ENCODE measurements around the gene MX1. TPM values are rescaled to one million over a fixed set of nuclear protein-coding genes. Genes with fewer than 3 reads are reported as not detected.

The MX1 gene
- total and polyA plus RNA-seq, 7 donors: 2.2 to 14.9 (median 3.8) TPM

GRCh38 chr21:41488080-41488479, 62.0 kb downstream of the MX1 start:
- H3K4me1 ChIP-seq: no peaks in the 10 kb centered on the region
- no peak for DNase-seq
- no peak for ATAC-seq
- peaks cover 0 to 6% (median 0%) of the 10 kb centered on the region in 3 donors for H3K27me3 ChIP-seq (ENCODE audit: insufficient read depth in 3 of 3, low read length in 2 of 3)
- WGBS, 3 donors: 87 to 88% (median 87%) methylated on average over 14 of the region's 14 CpGs
- TF ChIP-seq CTCF (IDR thresholded peaks at IDR 0.05): no peak
- H3K36me3 ChIP-seq (ENCODE audit: insufficient read depth in 1 of 2, low read depth in 1 of 2): no peaks in the 10 kb centered on the region
- no peak overlapping the region for H3K4me3 ChIP-seq
- H3K27ac ChIP-seq: no peak overlapping the region
- no peaks in the 10 kb centered on the region for H3K9me3 ChIP-seq
- intact Hi-C loops (cut with DNase I): no loop called here

GRCh38 chr21:41489329-41489728, 63.3 kb downstream of the MX1 start:
- ATAC-seq: no peak
- no peaks in the 10 kb centered on the region for H3K36me3 ChIP-seq (ENCODE audit: insufficient read depth in 1 of 2, low read depth in 1 of 2)
- intact Hi-C loops (cut with DNase I): no loop called here

GRCh38 chr21:41490330-41490729, 64.3 kb downstream of the MX1 start:
- Histone ChIP-seq H3K9me3 (no peaks in the 10 kb centered on the region), H3K36me3 (ENCODE audit: insufficient read depth in 1 of 2, low read depth in 1 of 2) (no peaks in the 10 kb centered on the region), H3K27me3 (ENCODE audit: insufficient read depth in 3 of 3, low read length in 2 of 3) (peaks cover 0 to 11% (median 0%) of the 10 kb centered on the region in 3 donors), H3K27ac (no peak overlapping the region), H3K4me3 (no peak overlapping the region), H3K4me1 (no peaks in the 10 kb centered on the region)
- intact Hi-C loops (cut with DNase I): no loop called here
- ATAC-seq (no peak), DNase-seq (no peak)
- WGBS, 3 donors: 58 to 67% (median 61%) methylated on average over 4 of the region's 4 CpGs
- TF ChIP-seq CTCF (IDR thresholded peaks at IDR 0.05): no peak

More at GRCh38 chr21:41489329-41489728, 63.3 kb downstream of the MX1 start:
- Histone ChIP-seq H3K4me3 (no peak overlapping the region), H3K9me3 (no peaks in the 10 kb centered on the region), H3K27ac (no peak overlapping the region), H3K27me3 (ENCODE audit: insufficient read depth in 3 of 3, low read length in 2 of 3) (peaks cover 0 to 11% (median 0%) of the 10 kb centered on the region in 3 donors), H3K4me1 (no peaks in the 10 kb centered on the region)
- 60 to 64% (median 64%) methylated on average over 7 of the region's 7 CpGs for WGBS, 3 donors
- no peak for TF ChIP-seq CTCF (IDR thresholded peaks at IDR 0.05)
- no peak for DNase-seq

GRCh38 chr21:41491412-41491811, 65.4 kb downstream of the MX1 start:
- Histone ChIP-seq H3K9me3 (no peaks in the 10 kb centered on the region), H3K4me3 (no peak overlapping the region), H3K4me1 (no peaks in the 10 kb centered on the region), H3K36me3 (ENCODE audit: insufficient read depth in 1 of 2, low read depth in 1 of 2) (no peaks in the 10 kb centered on the region), H3K27me3 (ENCODE audit: insufficient read depth in 3 of 3, low read length in 2 of 3) (peaks cover 0 to 11% (median 0%) of the 10 kb centered on the region in 3 donors), H3K27ac (no peak overlapping the region)
- intact Hi-C loops (cut with DNase I): no loop called here
- no peak for DNase-seq
- 62 to 72% (median 66%) methylated on average over 6 of the region's 6 CpGs for WGBS, 3 donors
- TF ChIP-seq CTCF (IDR thresholded peaks at IDR 0.05): no peak
- no peak for ATAC-seq

GRCh38 chr21:41494242-41494641, 68.2 kb downstream of the MX1 start:
- no peak for TF ChIP-seq CTCF (IDR thresholded peaks at IDR 0.05)
- ATAC-seq (no peak), DNase-seq (no peak)
- no peaks in the 10 kb centered on the region for H3K9me3 ChIP-seq
- no peaks in the 10 kb centered on the region for H3K36me3 ChIP-seq (ENCODE audit: insufficient read depth in 1 of 2, low read depth in 1 of 2)
- WGBS, 3 donors: 89 to 92% (median 90%) methylated on average over 16 of the region's 16 CpGs
- no peak overlapping the region for H3K27ac ChIP-seq
- no peak overlapping the region for H3K4me3 ChIP-seq
- intact Hi-C loops (cut with DNase I): no loop called here
- peaks cover 0 to 5% (median 0%) of the 10 kb centered on the region in 3 donors for H3K27me3 ChIP-seq (ENCODE audit: insufficient read depth in 3 of 3, low read length in 2 of 3)
- no peaks in the 10 kb centered on the region for H3K4me1 ChIP-seq
